GM06990 (cell line): ENCODE results near the gene SNHG17.
"Not testable (repeated sequence)": the region's sequence is repeated elsewhere in the genome, so short reads cannot be mapped to it uniquely, and the experiment has no call there.

Source experiments
- DNase-seq: peaks from one replicate; pipeline ENCODE4 v3.0.0-alpha.2; 2011; ENCODE audit not compliant: insufficient read length; ENCODE audit errors: extremely low read depth
- H3K27me3 ChIP-seq: replicated peaks from 2 replicates; pipeline ENCODE4 v1.6.0; 2011; ENCODE audit warnings: low read length; ENCODE audit not compliant: control insufficient read depth, insufficient read depth
- H3K36me3 ChIP-seq: 2 replicates; pipeline ENCODE4 v1.5.1; 2011; ENCODE audit warnings: low read length; ENCODE audit not compliant: control insufficient read depth, insufficient read depth
- H3K4me3 ChIP-seq: replicated peaks from 2 replicates; pipeline ENCODE4 v1.5.1; 2011; ENCODE audit warnings: low read depth, mild to moderate bottlenecking, control low read depth, low read length
- CTCF ChIP-seq: IDR thresholded peaks from 2 replicates; pipeline ENCODE4 v1.5.1; 2011; ENCODE audit warnings: low read length, control low read depth, mild to moderate bottlenecking, inconsistent platforms; ENCODE audit not compliant: insufficient read depth, poor library complexity, severe bottlenecking

Gene SNHG17

GRCh38 chr20:38471987-38472512 lies 36.9 kb upstream of the SNHG17 start:
- H3K27me3 ChIP-seq: no peaks in the 10 kb centered on the region
- H3K4me3 ChIP-seq: peak overlapping the region; percentile 86
- DNase-seq: no peak
- H3K36me3 ChIP-seq: no peaks in the 10 kb centered on the region
- no peak for TF ChIP-seq CTCF

GRCh38 chr20:38471245-38471644 lies 36.1 kb upstream of the SNHG17 start:
- no peak for DNase-seq
- no peak for TF ChIP-seq CTCF
- Histone ChIP-seq H3K4me3 (no peak overlapping the region), H3K36me3 (no peaks in the 10 kb centered on the region), H3K27me3 (no peaks in the 10 kb centered on the region)

- H3K27me3 ChIP-seq: no peaks in the 10 kb centered on the region
- no peaks in the 10 kb centered on the region for H3K36me3 ChIP-seq
- TF ChIP-seq CTCF: no peak
- no peak for DNase-seq
- H3K4me3 ChIP-seq: no peak overlapping the region
These were observed 31.9 kb upstream of the SNHG17 start for GRCh38 chr20:38466983-38467382.

GRCh38 chr20:38466171-38466570 lies 31.0 kb upstream of the SNHG17 start:
- Histone ChIP-seq H3K36me3 (no peaks in the 10 kb centered on the region), H3K4me3 (no peak overlapping the region), H3K27me3 (no peaks in the 10 kb centered on the region)
- no peak for DNase-seq
- no peak for TF ChIP-seq CTCF

GRCh38 chr20:38461569-38461968 lies 26.4 kb upstream of the SNHG17 start:
- H3K36me3 ChIP-seq, H3K4me3 ChIP-seq, H3K27me3 ChIP-seq, DNase-seq: not testable (repeated sequence)

- H3K36me3 ChIP-seq, H3K27me3 ChIP-seq, DNase-seq, H3K4me3 ChIP-seq: not testable (repeated sequence)
These were observed 26.0 kb upstream of the SNHG17 start for GRCh38 chr20:38461167-38461566.

- DNase-seq, H3K27me3 ChIP-seq, H3K4me3 ChIP-seq, H3K36me3 ChIP-seq: not testable (repeated sequence)
These were observed 25.5 kb upstream of the SNHG17 start for GRCh38 chr20:38460631-38461030.
